Thyroid gland (tissue), 4 donors: ENCODE measurements around the gene GNLY.

Source experiments
- POLR2A ChIP-seq, 2 donors: fragments of 450-650 bp; IDR thresholded peaks; one replicate each; pipeline ENCODE4 v1.6.1; 2017; ENCODE audit warnings: antibody characterized with exemption in 2 of 2, mild to moderate bottlenecking in 2 of 2, moderate library complexity in 1 of 2
- TF ChIP-seq, protein P1 (sequence below), 6 experiments: fragments of 200-600 bp in 3 of 6; fragments of 450-650 bp in 3 of 6; sonication (generic) in 3 of 6; IDR thresholded peaks; one replicate each; pipeline ENCODE4 v1.5.1; 2016 to 2019; ENCODE audit warnings: antibody characterized with exemption in 6 of 6, mild to moderate bottlenecking in 2 of 6, inconsistent platforms in 1 of 6, moderate library complexity in 1 of 6

GRCh38 chr2:85716346-85716914 lies 22.3 kb downstream of the GNLY start:
- TF ChIP-seq POLR2A (IDR thresholded peaks at IDR 0.05) = no peak
- TF ChIP-seq, protein P1, sequence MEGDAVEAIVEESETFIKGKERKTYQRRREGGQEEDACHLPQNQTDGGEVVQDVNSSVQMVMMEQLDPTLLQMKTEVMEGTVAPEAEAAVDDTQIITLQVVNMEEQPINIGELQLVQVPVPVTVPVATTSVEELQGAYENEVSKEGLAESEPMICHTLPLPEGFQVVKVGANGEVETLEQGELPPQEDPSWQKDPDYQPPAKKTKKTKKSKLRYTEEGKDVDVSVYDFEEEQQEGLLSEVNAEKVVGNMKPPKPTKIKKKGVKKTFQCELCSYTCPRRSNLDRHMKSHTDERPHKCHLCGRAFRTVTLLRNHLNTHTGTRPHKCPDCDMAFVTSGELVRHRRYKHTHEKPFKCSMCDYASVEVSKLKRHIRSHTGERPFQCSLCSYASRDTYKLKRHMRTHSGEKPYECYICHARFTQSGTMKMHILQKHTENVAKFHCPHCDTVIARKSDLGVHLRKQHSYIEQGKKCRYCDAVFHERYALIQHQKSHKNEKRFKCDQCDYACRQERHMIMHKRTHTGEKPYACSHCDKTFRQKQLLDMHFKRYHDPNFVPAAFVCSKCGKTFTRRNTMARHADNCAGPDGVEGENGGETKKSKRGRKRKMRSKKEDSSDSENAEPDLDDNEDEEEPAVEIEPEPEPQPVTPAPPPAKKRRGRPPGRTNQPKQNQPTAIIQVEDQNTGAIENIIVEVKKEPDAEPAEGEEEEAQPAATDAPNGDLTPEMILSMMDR (IDR thresholded peaks at IDR 0.05) = no peak
